ENCODE data around the gene SMARCAD1.

SMARCAD1 gene

GRCh38 chr4:94226763-94227162, 19.1 kb downstream of the SMARCAD1 start:
- no peak for DNase-seq (ENCODE audit: low read depth in 1 of 2, low spot score in 1 of 2)

- DNase-seq (ENCODE audit: low read depth in 1 of 2, low spot score in 1 of 2): no peak
Observed at GRCh38 chr4:94228493-94229216, 21.0 kb downstream of the SMARCAD1 start.

- DNase-seq (ENCODE audit: low read depth in 1 of 2, low spot score in 1 of 2): no peak
Observed at GRCh38 chr4:94232519-94232918, 24.9 kb downstream of the SMARCAD1 start.

- no peak for DNase-seq (ENCODE audit: low read depth in 1 of 2, low spot score in 1 of 2)
Observed at GRCh38 chr4:94235825-94236224, 28.2 kb downstream of the SMARCAD1 start.

- DNase-seq (ENCODE audit: low read depth in 1 of 2, low spot score in 1 of 2): no peak
Observed at GRCh38 chr4:94237271-94237670, 29.6 kb downstream of the SMARCAD1 start.

GRCh38 chr4:94238160-94238559, 30.5 kb downstream of the SMARCAD1 start:
- no peak for DNase-seq (ENCODE audit: low read depth in 1 of 2, low spot score in 1 of 2)

GRCh38 chr4:94240384-94240783, 32.7 kb downstream of the SMARCAD1 start:
- no peak for DNase-seq (ENCODE audit: low read depth in 1 of 2, low spot score in 1 of 2)

GRCh38 chr4:94244087-94244828, 36.6 kb downstream of the SMARCAD1 start:
- no peak for DNase-seq (ENCODE audit: low read depth in 1 of 2, low spot score in 1 of 2)

GRCh38 chr4:94244829-94245185, 37.1 kb downstream of the SMARCAD1 start:
- no peak for DNase-seq (ENCODE audit: low read depth in 1 of 2, low spot score in 1 of 2)

GRCh38 chr4:94251094-94251493, 43.4 kb downstream of the SMARCAD1 start:
- DNase-seq (ENCODE audit: low read depth in 1 of 2, low spot score in 1 of 2): no peak

GRCh38 chr4:94253036-94253435, 45.4 kb downstream of the SMARCAD1 start:
- DNase-seq (ENCODE audit: low read depth in 1 of 2, low spot score in 1 of 2): no peak

- DNase-seq (ENCODE audit: low read depth in 1 of 2, low spot score in 1 of 2): no peak
Observed at GRCh38 chr4:94256144-94256783, 48.6 kb downstream of the SMARCAD1 start.

GRCh38 chr4:94256828-94257227, 49.2 kb downstream of the SMARCAD1 start:
- DNase-seq (ENCODE audit: low read depth in 1 of 2, low spot score in 1 of 2): no peak

- DNase-seq (ENCODE audit: low read depth in 1 of 2, low spot score in 1 of 2): no peak
Observed at GRCh38 chr4:94262163-94263016, 54.7 kb downstream of the SMARCAD1 start.

- no peak for DNase-seq (ENCODE audit: low read depth in 1 of 2, low spot score in 1 of 2)
Observed at GRCh38 chr4:94267037-94267436, 59.4 kb downstream of the SMARCAD1 start.

- no peak for DNase-seq (ENCODE audit: low read depth in 1 of 2, low spot score in 1 of 2)
Observed at GRCh38 chr4:94271248-94271647, 63.6 kb downstream of the SMARCAD1 start.

- no peak for DNase-seq (ENCODE audit: low read depth in 1 of 2, low spot score in 1 of 2)
Observed at GRCh38 chr4:94274912-94275311, 67.2 kb downstream of the SMARCAD1 start.

GRCh38 chr4:94276204-94276603, 68.5 kb downstream of the SMARCAD1 start:
- no peak for DNase-seq (ENCODE audit: low read depth in 1 of 2, low spot score in 1 of 2)

- DNase-seq (ENCODE audit: low read depth in 1 of 2, low spot score in 1 of 2): no peak
Observed at GRCh38 chr4:94277534-94277933, 69.9 kb downstream of the SMARCAD1 start.

GRCh38 chr4:94278781-94279180, 71.1 kb downstream of the SMARCAD1 start:
- no peak for DNase-seq (ENCODE audit: low read depth in 1 of 2, low spot score in 1 of 2)

GRCh38 chr4:94284889-94285288, 77.2 kb downstream of the SMARCAD1 start:
- DNase-seq (ENCODE audit: low read depth in 1 of 2, low spot score in 1 of 2): no peak

Data from activated T-helper 1 cell treated with anti-CD3 and anti-CD28 coated beads, Interleukin-2, amount 50 U/mL, for 16 hours (primary cell).